ENCODE measurements around the gene GPX7. TPM values are rescaled to one million over a fixed set of nuclear protein-coding genes. Genes with fewer than 3 reads are reported as not detected.

The GPX7 gene
- 10 to 100 TPM in 6 of 8 experiments, 1 to 10 TPM in 2; 6.1 to 48.4 (median 15.2) TPM for total RNA-seq

DNA sequence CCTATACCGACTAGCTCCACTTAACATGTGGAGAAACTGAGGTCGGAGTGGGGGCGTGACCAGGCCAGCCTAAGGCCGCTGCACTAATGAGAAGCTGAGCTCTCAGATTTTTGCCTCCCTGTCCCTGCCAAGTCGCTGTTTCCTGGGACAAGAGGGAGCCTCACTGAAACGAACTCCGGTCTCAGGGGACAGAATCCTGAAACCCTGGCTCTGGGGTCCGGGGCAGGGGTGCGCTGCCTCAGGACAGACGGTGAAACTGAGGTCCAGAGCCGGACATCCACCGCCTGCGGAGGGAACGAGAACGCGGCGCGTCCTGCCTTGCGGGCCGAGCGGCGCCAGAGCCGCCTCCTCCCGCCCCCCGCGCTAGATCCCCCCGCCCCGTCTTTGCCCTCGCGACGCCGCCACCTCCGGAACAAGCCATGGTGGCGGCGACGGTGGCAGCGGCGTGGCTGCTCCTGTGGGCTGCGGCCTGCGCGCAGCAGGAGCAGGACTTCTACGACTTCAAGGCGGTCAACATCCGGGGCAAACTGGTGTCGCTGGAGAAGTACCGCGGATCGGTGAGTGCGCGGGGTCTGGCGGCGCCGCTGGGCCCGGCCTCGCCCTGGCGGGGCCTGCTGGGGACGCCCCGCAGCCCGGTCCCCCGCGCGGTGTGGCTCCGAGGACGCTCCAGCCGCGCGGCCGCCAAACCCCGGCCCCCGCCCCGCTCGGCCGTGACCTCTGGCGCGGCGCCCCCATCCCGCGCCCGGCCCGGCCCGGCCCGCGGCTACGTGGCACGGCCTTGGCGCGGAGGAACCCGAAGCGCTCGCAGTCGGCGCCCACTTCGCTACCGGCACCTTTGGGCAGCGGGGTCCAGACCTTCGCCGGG is at the start of gene GPX7:
TSS of gene GPX7 (plus strand) at position 381 of the 865 bp plus-strand sequence. CDS start at position 420, 39 bp downstream.
- peak; percentile 23 to 78 (median 51) for ATAC-seq (replicated peaks in 6 of 8)
- 17 to 80% (median 40%) methylated on average over 1 to 5 of the region's 97 CpGs; no CpG with 5 or more reads in 1 of the 10 experiments for WGBS, 10 experiments
- peak within 1 kb of the TSS; percentile 21 to 33 (median 24) for H3K4me3 ChIP-seq
- in situ Hi-C loops (cut with MboI; ENCODE audit: low pct_unique_long_range_greater_than_20kb in 2 of 9, low sequenced_read_pairs in 9 of 9, unreplicated experiment in 9 of 9): no loop called here
- H3K4me1 ChIP-seq (replicated peaks in 1 of 2): peaks cover 30% of the 10 kb centered on the region in 2 donors
- peak within 1 kb of the TSS; percentile 1 to 47 for H3K27ac ChIP-seq

- H3K27ac ChIP-seq: peak within 1 kb of the TSS; percentile 96 to 98
- peak; percentile 63 to 82 (median 77) for ATAC-seq (replicated peaks in 6 of 8)
- peaks cover 11 to 22% of the 10 kb centered on the region in 2 donors for H3K4me1 ChIP-seq (replicated peaks in 1 of 2)
- 0 to 3% (median 1%) methylated on average over 1 to 24 of the region's 68 CpGs; no CpG with 5 or more reads in 4 of the 10 experiments for WGBS, 10 experiments
- H3K4me3 ChIP-seq: peak within 1 kb of the TSS; percentile 84 to 97 (median 95)
- in situ Hi-C loops (cut with MboI; ENCODE audit: low pct_unique_long_range_greater_than_20kb in 2 of 9, low sequenced_read_pairs in 9 of 9, unreplicated experiment in 9 of 9): loop anchor here in 3 of 9 experiments (25.0 kb wide), 1 partner anchor 110 kb away; no protein-coding TSS in a partner anchor
Measured at GRCh38 chr1:52552505-52553361, 49.4 kb upstream of the GPX7 start, which contains the start of gene TUT4. Gene TUT4, minus strand, starts transcription at chr1:52553092. Its CDS starts 26,812 bp downstream, at chr1:52526280.

DNA sequence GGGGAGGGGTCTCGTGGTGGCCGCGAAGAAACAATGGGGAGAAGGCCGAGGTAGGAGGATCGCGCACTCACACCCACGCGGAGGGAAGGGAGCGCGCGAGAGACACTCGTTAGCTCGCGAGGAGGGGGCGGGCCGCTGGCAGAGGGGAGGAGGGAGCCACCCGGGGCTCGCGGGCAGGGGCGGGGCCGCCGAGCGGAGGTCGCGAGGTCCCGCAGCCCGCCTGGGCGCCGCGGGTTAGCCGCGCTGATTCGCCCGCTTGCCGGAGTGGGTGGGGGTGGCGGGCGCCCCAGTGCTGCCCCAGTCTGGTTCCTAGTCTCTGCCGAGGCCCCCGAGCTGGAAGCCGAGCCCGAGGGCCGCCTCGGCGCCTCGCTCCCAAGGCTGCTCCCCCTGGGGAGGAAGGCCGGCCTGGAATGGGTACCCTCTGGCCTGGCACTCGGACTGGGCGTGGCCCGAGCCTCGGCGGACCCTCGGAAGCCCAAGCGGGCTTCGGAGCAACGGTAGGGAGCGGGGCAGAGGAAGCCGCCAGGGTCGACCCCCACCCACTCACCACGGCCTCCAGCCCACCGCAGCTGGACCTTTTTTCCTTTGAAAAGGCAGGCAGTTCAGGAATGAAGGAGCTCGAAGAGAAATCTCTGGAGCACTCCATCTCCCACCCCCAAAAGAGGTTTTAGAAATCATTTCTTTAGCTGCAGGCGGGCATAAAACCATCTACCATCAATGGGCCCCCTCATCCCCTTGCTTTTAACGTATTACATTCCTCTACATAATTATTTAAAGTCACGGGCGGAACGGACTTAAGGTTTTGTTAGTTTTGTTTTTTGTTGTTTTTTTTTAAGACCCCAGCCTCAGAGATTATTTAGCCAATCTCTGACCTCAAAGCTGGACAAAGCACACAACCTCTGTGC is 48.6 kb upstream of the GPX7 start:
- in situ Hi-C loops (cut with MboI; ENCODE audit: low pct_unique_long_range_greater_than_20kb in 2 of 9, low sequenced_read_pairs in 9 of 9, unreplicated experiment in 9 of 9): loop anchor here in 3 of 9 experiments (25.0 kb wide), 1 partner anchor 109 kb away; no protein-coding TSS in a partner anchor
- Histone ChIP-seq H3K4me1 (replicated peaks in 1 of 2) (peaks cover 11 to 22% of the 10 kb centered on the region in 2 donors), H3K4me3 (peak overlapping the region; percentile 84 to 97 (median 95)), H3K27ac (peak overlapping the region; percentile 96 to 98)
- 0 to 27% (median 0%) methylated on average over 2 to 20 of the region's 66 CpGs; no CpG with 5 or more reads in 3 of the 10 experiments for WGBS, 10 experiments
- peak; percentile 82 to 88 (median 84) for ATAC-seq (replicated peaks in 6 of 8)

GRCh38 chr1:52554267-52554640 is 47.9 kb upstream of the GPX7 start:
- H3K4me1 ChIP-seq (replicated peaks in 1 of 2): peaks cover 11 to 22% of the 10 kb centered on the region in 2 donors
- WGBS, 10 experiments: 0 to 81% (median 9%) methylated on average over 1 to 6 of the region's 6 CpGs; no CpG with 5 or more reads in 2 of the 10 experiments
- ATAC-seq (replicated peaks in 6 of 8): no peak
- H3K4me3 ChIP-seq: peak overlapping the region; percentile 84 to 97 (median 95)
- in situ Hi-C loops (cut with MboI; ENCODE audit: low pct_unique_long_range_greater_than_20kb in 2 of 9, low sequenced_read_pairs in 9 of 9, unreplicated experiment in 9 of 9): loop anchor here in 3 of 9 experiments (25.0 kb wide), 1 partner anchor 108 kb away; no protein-coding TSS in a partner anchor
- H3K27ac ChIP-seq: peak overlapping the region; percentile 96 to 98

- in situ Hi-C loops (cut with MboI; ENCODE audit: low pct_unique_long_range_greater_than_20kb in 2 of 9, low sequenced_read_pairs in 9 of 9, unreplicated experiment in 9 of 9): loop anchor here in 3 of 9 experiments (25.0 kb wide), 1 partner anchor 108 kb away; no protein-coding TSS in a partner anchor
- WGBS, 10 experiments: 14 to 80% (median 20%) methylated on average over 1 to 3 of the region's 3 CpGs; no CpG with 5 or more reads in 1 of the 10 experiments
- Histone ChIP-seq H3K27ac (peak overlapping the region; percentile 96 to 98), H3K4me3 (peak overlapping the region; percentile 84 to 97 (median 95)), H3K4me1 (replicated peaks in 1 of 2) (peaks cover 11 to 22% of the 10 kb centered on the region in 2 donors)
- no peak for ATAC-seq (replicated peaks in 6 of 8)
Measured at GRCh38 chr1:52554756-52555155, 47.4 kb upstream of the GPX7 start.

DNA sequence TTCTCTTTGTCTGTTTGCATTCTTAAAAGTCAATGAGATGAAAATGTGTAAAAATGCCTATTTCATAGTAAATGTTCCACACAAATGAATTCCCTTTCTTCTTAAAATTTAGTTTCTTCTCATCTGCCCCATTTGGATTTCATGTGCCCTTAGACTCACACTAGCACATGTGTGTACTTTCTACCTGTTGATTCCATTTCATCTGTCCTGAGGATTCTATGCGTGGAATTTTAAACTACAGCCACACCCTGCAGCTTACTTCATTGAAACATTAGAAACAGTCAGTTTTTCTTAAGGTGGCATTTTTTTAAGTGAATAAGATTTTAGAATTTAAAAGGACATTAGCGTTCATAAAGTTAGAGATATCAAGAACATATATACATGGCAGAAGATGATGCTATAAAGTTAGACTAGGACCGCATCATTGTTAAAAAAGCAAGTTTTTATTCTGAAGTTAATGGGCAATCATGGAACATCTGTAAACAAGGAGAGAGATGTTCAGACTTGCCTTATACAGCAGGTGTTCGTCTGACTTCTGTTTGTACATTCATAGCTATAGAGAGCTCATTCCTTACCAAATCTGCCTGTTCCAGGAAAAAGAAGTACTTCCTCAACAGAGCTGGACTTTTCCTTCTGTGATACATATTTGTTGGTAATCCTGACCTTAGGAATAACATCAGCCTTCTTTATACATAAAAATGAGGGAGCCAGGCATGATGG is 45.4 kb upstream of the GPX7 start:
- peaks cover 11 to 13% of the 10 kb centered on the region in 2 donors for H3K4me1 ChIP-seq (replicated peaks in 1 of 2)
- in situ Hi-C loops (cut with MboI; ENCODE audit: low pct_unique_long_range_greater_than_20kb in 2 of 9, low sequenced_read_pairs in 9 of 9, unreplicated experiment in 9 of 9): loop anchor here in 3 of 9 experiments (25.0 kb wide), 1 partner anchor 106 kb away; no protein-coding TSS in a partner anchor
- H3K27ac ChIP-seq: no peak overlapping the region
- no peak overlapping the region for H3K4me3 ChIP-seq
- ATAC-seq (replicated peaks in 6 of 8): no peak
- WGBS, 10 experiments: 47 to 100% (median 89%) methylated on average over 1 to 4 of the region's 4 CpGs

- Histone ChIP-seq H3K27ac (no peak overlapping the region), H3K4me3 (no peak overlapping the region), H3K4me1 (replicated peaks in 1 of 2) (peaks cover 11 to 13% of the 10 kb centered on the region in 2 donors)
- in situ Hi-C loops (cut with MboI; ENCODE audit: low pct_unique_long_range_greater_than_20kb in 2 of 9, low sequenced_read_pairs in 9 of 9, unreplicated experiment in 9 of 9): loop anchor here in 3 of 9 experiments (25.0 kb wide), 1 partner anchor 103 kb away; no protein-coding TSS in a partner anchor
- no peak for ATAC-seq (replicated peaks in 6 of 8)
- WGBS, 10 experiments: 50 to 100% (median 82%) methylated on average over 1 to 2 of the region's 2 CpGs; no CpG with 5 or more reads in 1 of the 10 experiments
Measured at GRCh38 chr1:52558941-52559340, 43.2 kb upstream of the GPX7 start.

DNA sequence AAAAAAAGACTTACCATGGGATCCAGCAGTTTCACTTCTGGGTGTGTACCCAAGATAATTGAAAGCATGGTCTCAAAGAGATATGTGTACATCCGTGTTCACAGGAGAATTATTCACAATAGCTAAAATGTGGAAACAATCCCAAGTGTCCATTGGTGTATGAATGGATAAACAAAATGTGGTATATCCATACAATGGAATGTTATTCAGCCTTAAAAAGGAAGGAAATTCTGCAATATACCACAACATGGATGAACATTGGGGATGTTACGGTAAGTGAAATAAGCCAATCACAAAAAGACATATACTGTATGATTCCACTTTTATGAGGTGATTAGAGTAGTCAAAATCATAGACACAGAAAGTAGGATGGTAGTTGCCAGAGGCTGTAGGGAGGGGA is 42.3 kb upstream of the GPX7 start:
- in situ Hi-C loops (cut with MboI; ENCODE audit: low pct_unique_long_range_greater_than_20kb in 2 of 9, low sequenced_read_pairs in 9 of 9, unreplicated experiment in 9 of 9): loop anchor here in 3 of 9 experiments (25.0 kb wide), 1 partner anchor 102 kb away; no protein-coding TSS in a partner anchor
- Histone ChIP-seq H3K4me3 (no peak overlapping the region), H3K4me1 (replicated peaks in 1 of 2) (peaks cover 4 to 5% of the 10 kb centered on the region in 2 donors), H3K27ac (no peak overlapping the region)
- 60 to 100% (median 96%) methylated on average over 1 to 2 of the region's 2 CpGs; no CpG with 5 or more reads in 1 of the 10 experiments for WGBS, 10 experiments
- no peak for ATAC-seq (replicated peaks in 6 of 8)

GRCh38 chr1:52562766-52563165 is 39.4 kb upstream of the GPX7 start:
- in situ Hi-C loops (cut with MboI; ENCODE audit: low pct_unique_long_range_greater_than_20kb in 2 of 9, low sequenced_read_pairs in 9 of 9, unreplicated experiment in 9 of 9): loop anchor here in 3 of 9 experiments (25.0 kb wide), 1 partner anchor 100 kb away; no protein-coding TSS in a partner anchor

DNA sequence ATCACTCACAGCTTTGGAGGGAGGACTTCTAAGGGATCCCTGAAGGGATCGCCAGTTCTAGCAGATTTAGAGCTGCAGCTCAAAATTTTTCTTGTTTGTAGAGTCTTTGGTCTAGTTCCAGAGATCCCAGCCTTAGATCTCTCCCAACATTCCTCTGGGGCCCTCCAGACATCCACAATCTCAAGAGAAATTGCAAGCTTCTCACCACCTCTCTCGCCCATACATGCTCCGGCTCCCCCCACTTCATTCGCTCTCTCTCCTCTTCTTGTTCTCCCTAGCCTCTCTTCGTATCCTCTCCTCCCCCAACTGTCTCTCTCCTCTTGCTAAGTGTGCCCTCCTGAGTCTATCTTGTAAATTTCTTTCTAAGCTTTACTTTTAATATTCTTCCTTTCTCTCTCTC is 34.2 kb upstream of the GPX7 start:
- in situ Hi-C loops (cut with MboI; ENCODE audit: low pct_unique_long_range_greater_than_20kb in 2 of 9, low sequenced_read_pairs in 9 of 9, unreplicated experiment in 9 of 9): loop anchor here in 3 of 9 experiments (25.0 kb wide), 1 partner anchor 94 kb away; no protein-coding TSS in a partner anchor
- peak in 3 of 8 experiments; percentile 34 to 47 (median 40) for ATAC-seq (replicated peaks in 6 of 8)
- 10 to 83% (median 62%) methylated on average over 2 to 5 of the region's 5 CpGs; no CpG with 5 or more reads in 2 of the 10 experiments for WGBS, 10 experiments
- Histone ChIP-seq H3K4me3 (no peak overlapping the region), H3K4me1 (replicated peaks in 1 of 2) (no peaks in the 10 kb centered on the region), H3K27ac (no peak overlapping the region)

More at GRCh38 chr1:52562766-52563165, 39.4 kb upstream of the GPX7 start:
- H3K4me3 ChIP-seq: no peak overlapping the region
- H3K27ac ChIP-seq: no peak overlapping the region
- ATAC-seq (replicated peaks in 6 of 8): no peak
- no peaks in the 10 kb centered on the region for H3K4me1 ChIP-seq (replicated peaks in 1 of 2)
- WGBS, 10 experiments: 59 to 100% (median 94%) methylated on average over 1 to 3 of the region's 3 CpGs; no CpG with 5 or more reads in 1 of the 10 experiments
